ENCODE measurements around the gene TMEM184C.

TMEM184C gene

DNA sequence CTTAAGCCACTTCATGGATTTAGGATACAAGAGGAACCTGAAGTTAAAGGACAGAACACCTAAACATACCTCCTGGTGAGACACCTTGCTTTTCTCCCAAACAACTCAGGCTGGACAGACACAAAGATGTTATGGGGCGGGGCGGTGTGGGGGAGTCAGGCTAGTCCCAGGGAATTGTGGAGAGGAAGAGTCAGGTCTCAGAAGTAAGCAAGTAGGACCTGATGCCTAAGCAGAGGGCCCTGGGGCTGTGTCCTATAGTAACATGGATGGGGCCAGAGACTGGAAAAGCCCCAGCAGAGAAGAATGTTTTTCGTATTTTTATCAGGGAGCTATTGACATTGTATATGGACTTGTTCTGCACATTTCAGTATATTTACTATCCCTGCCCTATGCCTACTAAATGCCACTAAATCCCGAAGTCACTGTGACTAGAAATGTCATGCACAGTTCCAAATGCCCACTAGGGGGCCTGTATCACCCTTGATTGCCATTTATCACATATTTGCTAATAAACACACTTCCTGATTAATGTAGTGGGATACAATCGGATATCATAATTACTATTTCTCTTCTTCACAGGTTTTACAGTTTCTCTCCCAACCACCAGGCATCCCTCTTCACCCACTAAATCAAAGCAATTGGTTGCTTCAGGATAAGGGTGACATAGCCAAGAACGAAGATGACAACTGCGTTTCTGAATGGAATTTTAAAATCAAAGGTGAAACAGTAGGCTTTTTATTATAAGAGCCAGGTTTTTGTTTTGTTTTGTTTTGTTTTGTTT, 90.9 kb downstream of the TMEM184C start:
- Histone ChIP-seq H3K4me3 (no peak overlapping the region), H3K27ac (no peak overlapping the region)

- no peak overlapping the region for H3K27ac ChIP-seq
- H3K4me3 ChIP-seq = no peak overlapping the region
Observed at GRCh38 chr4:147709999-147710398, 92.8 kb downstream of the TMEM184C start.

GRCh38 chr4:147714575-147715401, 97.6 kb downstream of the TMEM184C start:
- Histone ChIP-seq H3K4me3 (no peak overlapping the region), H3K27ac (no peak overlapping the region)

DNA sequence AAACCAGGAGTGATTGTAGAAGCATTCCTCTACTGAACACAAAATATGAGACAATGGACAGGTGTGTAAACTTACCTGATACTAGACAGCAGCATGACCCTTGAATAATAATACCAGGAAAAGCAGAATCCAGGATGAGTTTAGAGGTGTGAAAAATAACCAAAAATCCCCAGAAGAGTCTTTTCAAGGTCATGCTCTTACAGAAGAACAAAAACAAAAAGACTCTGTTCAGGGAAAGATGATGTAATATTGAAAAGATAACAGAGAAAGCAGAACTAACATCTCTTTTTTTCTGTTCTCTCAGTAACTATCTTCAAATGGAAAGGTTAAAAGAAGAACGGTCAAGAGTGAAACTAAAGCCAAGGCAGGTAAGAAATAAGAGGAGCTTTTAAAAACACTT, 100.7 kb downstream of the TMEM184C start:
- H3K4me3 ChIP-seq = no peak overlapping the region
- no peak overlapping the region for H3K27ac ChIP-seq

All from skin epidermis (tissue), 12 donors.